PC-9 (cell line): ENCODE data around the gene E2F3. TPM values are rescaled to one million over a fixed set of nuclear protein-coding genes. Genes with fewer than 3 reads are reported as not detected.

Source experiments
- BruUV-seq: library from RNA; stranded (reverse); fragments of 400-500 nt; replicated peaks from 2 replicates; lab custom pipeline; 2021; lab: Mats Ljungman, UMichigan
- CTCF ChIA-PET: fragments of 300-600 bp; sonication (Branson Sonifier 250); formaldehyde crosslinking; loops from one replicate; lab custom pipeline; 2022; ENCODE audit warnings: antibody characterized with exemption; lab: Charles Lee
- POLR2A ChIA-PET: fragments of 300-600 bp; sonication (Branson Sonifier 250); formaldehyde crosslinking; loops from one replicate; lab custom pipeline; 2022; ENCODE audit warnings: antibody characterized with exemption; ENCODE audit not compliant: unreplicated experiment; lab: Charles Lee
- DNase-seq, 2 experiments: peaks; one replicate each; pipeline versions ENCODE4 v3.0.0 to v3.0.0-alpha.2; 2015 to 2022; ENCODE audit warnings: mixed read lengths in 1 of 2
- H2AFZ ChIP-seq: fragments of 200-600 bp; sonication (generic); 2 replicates; pipeline ENCODE4 v1.8.1; 2017; ENCODE audit warnings: antibody characterized with exemption
- H3F3A ChIP-seq: fragments of 200-600 bp; sonication (generic); 2 replicates; pipeline ENCODE4 v1.8.1; 2017; ENCODE audit warnings: antibody characterized with exemption, mild to moderate bottlenecking, low read depth; ENCODE audit not compliant: insufficient read depth
- H3K27ac ChIP-seq: fragments of 200-600 bp; sonication (generic); 2 replicates; pipeline ENCODE4 v1.6.1; 2016; ENCODE audit warnings: mixed run types
- H3K27me3 ChIP-seq: fragments of 200-600 bp; sonication (generic); 2 replicates; pipeline ENCODE4 v1.6.1; 2016; ENCODE audit warnings: low read depth, mixed run types; ENCODE audit not compliant: insufficient read depth
- H3K36me3 ChIP-seq: fragments of 200-600 bp; sonication (generic); 2 replicates; pipeline ENCODE4 v1.6.1; 2016; ENCODE audit warnings: low read depth, mixed run types
- H3K4me1 ChIP-seq: fragments of 200-600 bp; sonication (generic); replicated peaks from 2 replicates; pipeline ENCODE4 v1.6.1; 2016; ENCODE audit warnings: mixed run types; ENCODE audit not compliant: insufficient read depth
- H3K4me2 ChIP-seq: fragments of 200-600 bp; sonication (generic); 2 replicates; pipeline ENCODE4 v1.6.1; 2017; ENCODE audit warnings: mixed run types
- H3K4me3 ChIP-seq: fragments of 200-600 bp; sonication (generic); 2 replicates; pipeline ENCODE4 v1.6.1; 2016; ENCODE audit warnings: mixed run types
- H3K79me2 ChIP-seq: fragments of 200-600 bp; sonication (generic); 2 replicates; pipeline ENCODE4 v1.6.1; 2017; ENCODE audit warnings: low read depth, mixed run types
- H3K9me2 ChIP-seq: fragments of 200-600 bp; sonication (generic); 2 replicates; pipeline ENCODE4 v1.8.1; 2017; ENCODE audit warnings: mild to moderate bottlenecking; ENCODE audit not compliant: insufficient read depth
- H3K9me3 ChIP-seq: fragments of 200-600 bp; sonication (generic); 2 replicates; pipeline ENCODE4 v1.8.1; 2016; ENCODE audit warnings: low read depth; ENCODE audit not compliant: insufficient read depth
- H4K20me1 ChIP-seq: fragments of 200-600 bp; sonication (generic); 2 replicates; pipeline ENCODE4 v1.8.1; 2017; ENCODE audit not compliant: insufficient read depth
- EZH2 ChIP-seq: fragments of 200-600 bp; sonication (generic); IDR thresholded peaks from 2 replicates; pipeline ENCODE4 v1.8.0; 2017; ENCODE audit warnings: antibody characterized with exemption, low read depth
- intact Hi-C: fragments of 100-400 bp; cut with micrococcal nuclease; formaldehyde crosslinking; loops from one replicate; pipeline ENCODE4 v1.10.0; 2022; ENCODE audit not compliant: unreplicated experiment
- total RNA-seq: library from RNA; stranded (reverse); gene quantifications from 2 replicates; pipeline ENCODE4 v1.2.3, GENCODE V29; 2021
- TF ChIP-seq, protein P1 (sequence below): fragments of 200-600 bp; sonication (generic); conservative IDR thresholded peaks from 2 replicates; pipeline ENCODE4 v1.6.1; 2017; ENCODE audit warnings: mixed run types, antibody characterized with exemption, mild to moderate bottlenecking, moderate library complexity

E2F3 gene
- total RNA-seq, 1 experiment from 2014 or later = 20.0 TPM

- TF ChIP-seq, protein P1, sequence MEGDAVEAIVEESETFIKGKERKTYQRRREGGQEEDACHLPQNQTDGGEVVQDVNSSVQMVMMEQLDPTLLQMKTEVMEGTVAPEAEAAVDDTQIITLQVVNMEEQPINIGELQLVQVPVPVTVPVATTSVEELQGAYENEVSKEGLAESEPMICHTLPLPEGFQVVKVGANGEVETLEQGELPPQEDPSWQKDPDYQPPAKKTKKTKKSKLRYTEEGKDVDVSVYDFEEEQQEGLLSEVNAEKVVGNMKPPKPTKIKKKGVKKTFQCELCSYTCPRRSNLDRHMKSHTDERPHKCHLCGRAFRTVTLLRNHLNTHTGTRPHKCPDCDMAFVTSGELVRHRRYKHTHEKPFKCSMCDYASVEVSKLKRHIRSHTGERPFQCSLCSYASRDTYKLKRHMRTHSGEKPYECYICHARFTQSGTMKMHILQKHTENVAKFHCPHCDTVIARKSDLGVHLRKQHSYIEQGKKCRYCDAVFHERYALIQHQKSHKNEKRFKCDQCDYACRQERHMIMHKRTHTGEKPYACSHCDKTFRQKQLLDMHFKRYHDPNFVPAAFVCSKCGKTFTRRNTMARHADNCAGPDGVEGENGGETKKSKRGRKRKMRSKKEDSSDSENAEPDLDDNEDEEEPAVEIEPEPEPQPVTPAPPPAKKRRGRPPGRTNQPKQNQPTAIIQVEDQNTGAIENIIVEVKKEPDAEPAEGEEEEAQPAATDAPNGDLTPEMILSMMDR = no peak
- no peak for TF ChIP-seq EZH2
- Histone ChIP-seq H3K27ac (no peak overlapping the region), H3K4me3 (no peak overlapping the region), H4K20me1 (peaks cover 60% of the 10 kb centered on the region), H3K79me2 (peaks cover 96% of the 10 kb centered on the region), H3K27me3 (no peaks in the 10 kb centered on the region), H3K36me3 (peaks cover 9% of the 10 kb centered on the region), H3K4me2 (no peak overlapping the region), H2AFZ (no peak overlapping the region), H3K9me2 (no peaks in the 10 kb centered on the region), H3K9me3 (no peaks in the 10 kb centered on the region), H3K4me1 (no peaks in the 10 kb centered on the region), H3F3A (no peaks in the 10 kb centered on the region)
- BruUV-seq = no TSS peak
- ChIA-PET CTCF (no interaction called here), POLR2A (no interaction called here)
- intact Hi-C loops = no loop called here
- no peak for DNase-seq
Observed at GRCh38 chr6:20447157-20447556, 45.5 kb downstream of the E2F3 start.

GRCh38 chr6:20447581-20448132, 46.0 kb downstream of the E2F3 start:
- Histone ChIP-seq H2AFZ (no peak overlapping the region), H3K36me3 (peaks cover 9% of the 10 kb centered on the region), H4K20me1 (peaks cover 58% of the 10 kb centered on the region), H3K9me2 (no peaks in the 10 kb centered on the region), H3F3A (no peaks in the 10 kb centered on the region), H3K27me3 (no peaks in the 10 kb centered on the region), H3K79me2 (peaks cover 96% of the 10 kb centered on the region), H3K27ac (no peak overlapping the region), H3K4me1 (no peaks in the 10 kb centered on the region), H3K4me2 (no peak overlapping the region), H3K9me3 (no peaks in the 10 kb centered on the region), H3K4me3 (no peak overlapping the region)
- no TSS peak for BruUV-seq
- TF ChIP-seq, protein P1 = no peak
- TF ChIP-seq EZH2 = no peak
- POLR2A ChIA-PET = no interaction called here
- no peak for DNase-seq
- intact Hi-C loops = no loop called here
- CTCF ChIA-PET = no interaction called here

GRCh38 chr6:20448828-20449227, 47.1 kb downstream of the E2F3 start:
- TF ChIP-seq EZH2 = no peak
- TF ChIP-seq, protein P1 = no peak
- H3K9me3 ChIP-seq = no peaks in the 10 kb centered on the region
- H3K9me2 ChIP-seq = no peaks in the 10 kb centered on the region
- no peaks in the 10 kb centered on the region for H3K27me3 ChIP-seq
- POLR2A ChIA-PET = interaction anchor here (0.6 kb wide), 1 partner anchor 15 kb away, joined by 3 read pairs; no protein-coding TSS in a partner anchor
- no peaks in the 10 kb centered on the region for H3K4me1 ChIP-seq
- H2AFZ ChIP-seq = no peak overlapping the region
- H3F3A ChIP-seq = no peaks in the 10 kb centered on the region
- no peak overlapping the region for H3K4me3 ChIP-seq
- BruUV-seq = no TSS peak
- no peak for DNase-seq
- CTCF ChIA-PET = no interaction called here
- no peak overlapping the region for H3K4me2 ChIP-seq
- H3K79me2 ChIP-seq = peaks cover 98% of the 10 kb centered on the region
- no peak overlapping the region for H3K27ac ChIP-seq
- peaks cover 53% of the 10 kb centered on the region for H4K20me1 ChIP-seq
- intact Hi-C loops = no loop called here
- H3K36me3 ChIP-seq = peaks cover 9% of the 10 kb centered on the region
